GM19351 (cell line): ENCODE measurements around the gene SIM2.
"Not testable (repeated sequence)": the region's sequence is repeated elsewhere in the genome, so short reads cannot be mapped to it uniquely, and the experiment has no call there.

Experiments
- ATAC-seq: cut with Tn5 transposase; IDR thresholded peaks from one replicate; pipeline ENCODE4 v1.9.1; 2021; ENCODE audit warnings: mild to moderate bottlenecking, moderate library complexity; ENCODE audit not compliant: unreplicated experiment

The SIM2 gene

GRCh38 chr21:36698981-36699545 lies at the start of gene SIM2:
Gene SIM2, plus strand, starts transcription at chr21:36699115. Its CDS starts 632 bp downstream, at chr21:36699747.
- ATAC-seq: no peak

- ATAC-seq: no peak
These were observed 44.6 kb upstream of the SIM2 start for GRCh38 chr21:36654324-36654723.

- no peak for ATAC-seq
These were observed 44.1 kb upstream of the SIM2 start for GRCh38 chr21:36654796-36655325.

GRCh38 chr21:36656138-36656537 lies 42.8 kb upstream of the SIM2 start:
- no peak for ATAC-seq

- ATAC-seq: not testable (repeated sequence)
These were observed 41.6 kb upstream of the SIM2 start for GRCh38 chr21:36657290-36657689.

GRCh38 chr21:36657999-36658398 lies 40.9 kb upstream of the SIM2 start:
- ATAC-seq: no peak

GRCh38 chr21:36658926-36659325 lies 40.0 kb upstream of the SIM2 start:
- no peak for ATAC-seq

- no peak for ATAC-seq
These were observed 37.2 kb upstream of the SIM2 start for GRCh38 chr21:36661511-36662309.

GRCh38 chr21:36663033-36663855 lies 35.7 kb upstream of the SIM2 start:
- no peak for ATAC-seq

GRCh38 chr21:36664662-36664990 lies 34.3 kb upstream of the SIM2 start:
- ATAC-seq: no peak

- no peak for ATAC-seq
These were observed 33.1 kb upstream of the SIM2 start for GRCh38 chr21:36665806-36666205.

GRCh38 chr21:36668713-36669112 lies 30.2 kb upstream of the SIM2 start:
- ATAC-seq: no peak

- no peak for ATAC-seq
These were observed 27.1 kb upstream of the SIM2 start for GRCh38 chr21:36671836-36672235.

GRCh38 chr21:36672296-36672695 lies 26.6 kb upstream of the SIM2 start:
- ATAC-seq: not testable (repeated sequence)

- ATAC-seq: no peak
These were observed 26.2 kb upstream of the SIM2 start for GRCh38 chr21:36672737-36673136.

- ATAC-seq: no peak
These were observed 22.6 kb upstream of the SIM2 start for GRCh38 chr21:36676039-36676950.

GRCh38 chr21:36677443-36677842 lies 21.5 kb upstream of the SIM2 start:
- no peak for ATAC-seq

- ATAC-seq: no peak
These were observed 20.4 kb upstream of the SIM2 start for GRCh38 chr21:36678538-36678937.

GRCh38 chr21:36681117-36681631 lies 17.7 kb upstream of the SIM2 start:
- ATAC-seq: no peak

GRCh38 chr21:36684957-36685714 lies 13.8 kb upstream of the SIM2 start:
- ATAC-seq: no peak
